ENCODE measurements around the gene ZBED1.

ZBED1 gene

DNA sequence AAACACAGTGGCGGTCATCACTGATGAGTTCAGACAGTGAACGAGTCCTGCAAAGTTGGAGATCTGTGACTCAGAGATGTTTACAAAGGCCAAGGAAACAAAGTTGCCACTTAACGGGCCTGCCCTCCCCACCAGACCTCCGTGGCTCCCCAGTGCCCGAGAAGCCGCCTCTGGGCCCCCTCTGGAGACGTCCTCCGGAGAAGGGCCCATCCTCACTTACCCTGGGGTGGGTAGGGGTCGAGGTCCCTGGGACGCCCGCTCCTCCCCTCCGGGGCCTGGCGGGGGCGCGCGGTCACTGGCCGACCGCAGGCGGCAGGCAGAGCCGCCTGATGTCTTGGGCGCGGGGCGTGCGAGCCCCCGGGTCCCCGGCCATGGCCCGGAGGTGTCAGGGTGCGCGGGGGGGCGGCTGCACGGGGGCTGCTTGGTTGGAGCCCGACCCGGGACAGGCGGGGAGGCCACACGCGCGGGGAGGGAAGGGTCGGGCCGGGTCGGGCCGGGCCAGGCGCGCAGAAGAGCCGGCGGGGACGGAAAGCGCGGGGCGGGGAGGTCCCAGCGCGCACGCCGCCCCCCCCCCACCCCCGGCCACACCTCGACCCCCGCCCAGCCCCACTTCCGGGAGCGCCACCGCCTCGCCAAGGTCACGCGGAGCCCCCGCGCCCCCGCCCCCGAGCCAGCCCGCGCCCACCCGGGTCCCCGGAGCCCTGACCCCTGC is 529 bp downstream of the ZBED1 start:
- peak overlapping the region; percentile 80 for H3K27ac ChIP-seq
- TF ChIP-seq, protein P1, sequence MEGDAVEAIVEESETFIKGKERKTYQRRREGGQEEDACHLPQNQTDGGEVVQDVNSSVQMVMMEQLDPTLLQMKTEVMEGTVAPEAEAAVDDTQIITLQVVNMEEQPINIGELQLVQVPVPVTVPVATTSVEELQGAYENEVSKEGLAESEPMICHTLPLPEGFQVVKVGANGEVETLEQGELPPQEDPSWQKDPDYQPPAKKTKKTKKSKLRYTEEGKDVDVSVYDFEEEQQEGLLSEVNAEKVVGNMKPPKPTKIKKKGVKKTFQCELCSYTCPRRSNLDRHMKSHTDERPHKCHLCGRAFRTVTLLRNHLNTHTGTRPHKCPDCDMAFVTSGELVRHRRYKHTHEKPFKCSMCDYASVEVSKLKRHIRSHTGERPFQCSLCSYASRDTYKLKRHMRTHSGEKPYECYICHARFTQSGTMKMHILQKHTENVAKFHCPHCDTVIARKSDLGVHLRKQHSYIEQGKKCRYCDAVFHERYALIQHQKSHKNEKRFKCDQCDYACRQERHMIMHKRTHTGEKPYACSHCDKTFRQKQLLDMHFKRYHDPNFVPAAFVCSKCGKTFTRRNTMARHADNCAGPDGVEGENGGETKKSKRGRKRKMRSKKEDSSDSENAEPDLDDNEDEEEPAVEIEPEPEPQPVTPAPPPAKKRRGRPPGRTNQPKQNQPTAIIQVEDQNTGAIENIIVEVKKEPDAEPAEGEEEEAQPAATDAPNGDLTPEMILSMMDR (IDR thresholded peaks at IDR 0.05): peak; percentile 16; the same call in 1 of the 2 replicates
- no peak for TF ChIP-seq ZFX (IDR thresholded peaks at IDR 0.05; ENCODE audit: borderline replicate concordance)

DNA sequence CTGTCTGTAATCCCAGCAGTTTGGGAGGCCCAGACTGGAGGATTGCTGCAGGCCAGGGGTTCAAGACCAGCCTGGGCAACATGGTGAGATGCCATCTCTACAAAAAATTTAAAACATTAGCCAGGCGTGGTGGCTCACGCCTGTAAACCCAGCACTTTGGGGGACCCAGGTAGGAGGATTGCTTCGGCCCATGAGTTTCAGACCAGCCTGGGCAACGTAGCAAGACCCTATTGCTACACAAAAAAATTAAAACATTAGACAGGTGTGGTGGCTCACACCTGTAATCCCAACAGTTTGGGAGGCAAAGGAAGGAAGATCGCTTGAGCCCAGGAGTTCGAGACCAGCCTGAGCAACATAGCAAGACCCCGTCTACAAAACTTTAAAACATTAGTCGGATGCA is 1.3 kb downstream of the ZBED1 start:
- TF ChIP-seq, protein P1 (IDR thresholded peaks at IDR 0.05): no peak
- no peak for TF ChIP-seq ZFX (IDR thresholded peaks at IDR 0.05; ENCODE audit: borderline replicate concordance)
- H3K27ac ChIP-seq: peak overlapping the region; percentile 80

DNA sequence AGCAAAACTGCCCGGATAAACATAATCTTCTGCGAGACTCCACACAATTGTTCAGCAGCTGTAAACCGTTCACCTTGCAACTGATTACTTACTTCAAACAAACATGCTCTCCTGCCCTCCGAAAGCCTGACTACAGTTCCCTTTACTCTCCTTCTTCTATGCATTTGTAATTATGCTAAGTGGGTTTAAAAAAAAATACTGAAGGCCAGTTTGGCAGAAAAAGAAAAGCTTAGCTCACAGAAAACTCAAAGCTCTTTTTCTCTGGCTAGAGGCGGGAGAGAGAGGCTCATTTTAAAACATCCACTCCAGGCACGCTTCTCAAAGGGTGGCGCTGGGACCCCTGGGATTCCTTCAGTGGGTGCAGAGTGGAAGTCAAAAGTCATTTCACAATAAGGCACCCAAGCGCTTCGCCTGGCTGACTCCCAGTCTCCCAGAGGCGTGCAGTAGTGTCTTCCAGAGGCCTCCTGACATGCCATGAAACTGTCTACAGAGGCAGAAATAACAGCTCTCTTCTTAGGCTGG is 1.9 kb downstream of the ZBED1 start:
- TF ChIP-seq, protein P1 (IDR thresholded peaks at IDR 0.05): no peak
- TF ChIP-seq ZFX (IDR thresholded peaks at IDR 0.05; ENCODE audit: borderline replicate concordance): no peak
- peak overlapping the region; percentile 80 for H3K27ac ChIP-seq

DNA sequence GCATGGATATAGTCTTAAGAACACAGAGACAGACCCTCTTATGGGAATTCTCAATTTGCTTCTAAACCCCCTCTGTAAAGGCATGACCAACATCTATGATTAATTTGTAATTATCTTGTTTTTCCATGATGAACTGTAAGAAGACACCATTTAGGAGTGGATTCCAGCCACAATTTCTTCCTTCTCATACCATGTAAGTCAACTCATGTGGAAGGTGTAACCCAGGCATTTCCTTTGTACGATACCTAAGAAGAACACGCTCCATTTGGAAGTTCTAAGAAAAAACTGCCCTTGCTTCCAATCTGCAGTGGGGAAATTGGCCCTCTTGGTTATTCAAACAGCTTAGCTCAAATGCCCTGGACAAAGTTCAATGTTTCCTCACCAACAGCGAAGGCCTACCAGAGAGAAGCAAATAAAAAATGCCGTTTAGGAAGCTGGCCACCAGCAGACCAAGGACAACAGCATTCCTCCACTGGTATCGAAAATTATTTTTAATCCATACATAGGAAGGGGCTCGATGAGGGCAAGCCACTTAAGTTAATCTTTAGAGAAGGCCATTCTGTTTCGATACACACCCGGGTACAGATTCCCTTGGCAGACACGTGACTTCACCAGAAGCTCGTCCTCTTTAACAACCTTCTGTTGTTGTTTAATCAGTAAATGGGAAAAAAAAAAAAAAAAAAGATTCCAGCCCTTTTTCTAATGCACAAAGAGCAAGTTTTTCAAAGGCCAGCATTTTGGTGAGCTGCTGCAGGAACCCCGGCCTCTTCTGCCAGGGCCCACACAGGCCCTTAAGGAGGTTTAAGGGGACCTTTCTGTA is 2.6 kb downstream of the ZBED1 start:
- peak overlapping the region; percentile 80 for H3K27ac ChIP-seq
- no peak for TF ChIP-seq ZFX (IDR thresholded peaks at IDR 0.05; ENCODE audit: borderline replicate concordance)
- TF ChIP-seq, protein P1 (IDR thresholded peaks at IDR 0.05): no peak

DNA sequence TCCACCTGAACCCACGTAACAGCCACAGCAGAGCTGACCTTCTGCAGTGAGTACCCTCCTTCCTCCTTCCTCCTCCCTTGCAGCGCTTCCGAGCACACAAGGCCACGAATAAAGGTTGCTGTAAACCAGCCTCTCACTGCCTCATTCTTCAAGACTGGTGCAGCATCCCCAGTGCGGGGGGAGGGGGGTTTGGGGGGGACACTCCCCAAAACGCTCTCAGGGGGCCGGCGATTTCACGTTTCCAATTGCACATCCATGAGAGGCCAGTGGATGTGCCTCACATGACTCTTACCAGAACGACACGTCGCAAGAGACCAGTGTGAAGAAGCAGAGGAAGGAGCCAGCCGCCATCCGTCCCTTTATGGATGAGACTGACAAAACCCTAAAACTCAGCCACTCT is 5.2 kb downstream of the ZBED1 start:
- no peak for TF ChIP-seq ZFX (IDR thresholded peaks at IDR 0.05; ENCODE audit: borderline replicate concordance)
- TF ChIP-seq, protein P1 (IDR thresholded peaks at IDR 0.05): no peak
- no peak overlapping the region for H3K27ac ChIP-seq

DNA sequence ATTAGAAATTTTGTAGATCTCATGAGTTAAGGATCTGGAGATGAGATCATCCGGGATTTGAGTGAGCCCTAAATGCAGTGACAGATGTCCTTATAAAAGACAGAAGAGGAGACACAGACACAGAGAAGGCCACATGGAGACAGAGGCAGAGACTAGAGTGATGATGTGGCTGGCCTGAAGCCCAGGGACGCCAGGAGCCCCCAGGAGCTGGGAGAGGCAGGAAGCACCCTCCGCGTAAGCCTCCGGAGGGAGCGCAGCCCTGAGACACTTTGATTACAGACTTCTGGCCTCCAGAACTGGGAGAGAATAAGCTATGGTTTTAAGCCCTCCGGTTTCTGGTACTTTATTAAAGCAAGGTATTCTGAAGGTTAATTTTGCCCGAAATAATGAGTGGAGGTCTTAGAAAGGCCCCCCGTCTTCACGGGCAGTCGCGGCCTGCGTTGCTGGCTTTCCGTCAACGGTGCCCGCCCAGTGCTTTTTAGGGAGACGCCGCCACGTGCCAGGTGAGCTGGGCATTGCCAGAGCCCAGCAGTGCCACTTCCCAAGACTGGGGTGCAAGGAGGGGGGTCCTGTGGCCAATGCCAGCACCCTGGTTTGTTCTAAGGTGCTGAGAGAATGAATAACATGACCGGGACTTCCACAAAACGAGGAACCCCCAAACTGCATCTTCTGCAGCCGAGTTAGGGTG is 8.1 kb downstream of the ZBED1 start:
- no peak overlapping the region for H3K27ac ChIP-seq
- TF ChIP-seq ZFX (IDR thresholded peaks at IDR 0.05; ENCODE audit: borderline replicate concordance): no peak
- TF ChIP-seq, protein P1 (IDR thresholded peaks at IDR 0.05): no peak
